IMR-90 (cell line): ENCODE measurements around the gene PROKR2. TPM values are rescaled to one million over a fixed set of nuclear protein-coding genes. Genes with fewer than 3 reads are reported as not detected.

Experiments used
- ATAC-seq: fragments of 200-7000 bp; cut with Tn5 transposase; 2 replicates; pipeline ENCODE4 v1.9.1; 2020; ENCODE audit warnings: low read depth, mild to moderate bottlenecking, moderate library complexity
- BruUV-seq: library from RNA; stranded (reverse); fragments of 400-500 nt; replicated peaks from 2 replicates; lab custom pipeline; 2021; lab: Mats Ljungman, UMichigan
- CTCF ChIA-PET: fragments of 300-600 bp; formaldehyde crosslinking; extraction: SDS; loops from one replicate; lab custom pipeline; 2021; ENCODE audit warnings: antibody characterized with exemption; lab: Yijun Ruan, JAX
- POLR2A ChIA-PET: fragments of 300-600 bp; sonication (Branson Sonifier 250); formaldehyde crosslinking; loops from one replicate; lab custom pipeline; 2022; ENCODE audit warnings: antibody characterized with exemption; ENCODE audit not compliant: unreplicated experiment; lab: Charles Lee
- DNase-seq: peaks from one replicate; pipeline ENCODE4 v3.0.0; 2013
- H2AFZ ChIP-seq: replicated peaks from 2 replicates; pipeline ENCODE3; 2013; ENCODE audit warnings: low read length, mild to moderate bottlenecking; ENCODE audit not compliant: poor library complexity
- H2AK5ac ChIP-seq: 2 replicates; pipeline ENCODE4 v1.6.1; 2013; ENCODE audit warnings: low read depth, low read length, inconsistent platforms
- H2AK9ac ChIP-seq: replicated peaks from 2 replicates; pipeline ENCODE3; 2013; ENCODE audit warnings: mild to moderate bottlenecking, low read depth, low read length, moderate library complexity; ENCODE audit not compliant: poor library complexity
- H2BK120ac ChIP-seq: 2 replicates; pipeline ENCODE4 v1.6.1; 2013; ENCODE audit warnings: low read depth, low read length, inconsistent platforms
- H2BK15ac ChIP-seq: 3 replicates; pipeline ENCODE4 v1.6.1; 2013; ENCODE audit warnings: low read depth, low read length, inconsistent platforms
- H2BK20ac ChIP-seq: 2 replicates; pipeline ENCODE4 v1.6.1; 2013; ENCODE audit warnings: low read depth, mild to moderate bottlenecking, inconsistent platforms, low read length, moderate library complexity
- H2BK5ac ChIP-seq: 2 replicates; pipeline ENCODE4 v1.6.1; 2013; ENCODE audit warnings: mild to moderate bottlenecking, low read depth, low read length, inconsistent platforms; ENCODE audit not compliant: poor library complexity, severe bottlenecking
- H3K14ac ChIP-seq: replicated peaks from 2 replicates; pipeline ENCODE4 v1.6.1; 2013; ENCODE audit warnings: low read depth, low read length, inconsistent platforms
- H3K18ac ChIP-seq: 2 replicates; pipeline ENCODE4 v1.6.1; 2013; ENCODE audit warnings: low read depth, low read length, control low read depth
- H3K23ac ChIP-seq: 2 replicates; pipeline ENCODE4 v1.6.1; 2013; ENCODE audit warnings: low read depth, low read length, inconsistent platforms
- H3K27ac ChIP-seq: 2 replicates; pipeline ENCODE4 v1.5.1; 2013; ENCODE audit warnings: mild to moderate bottlenecking, control low read depth, low read length; ENCODE audit not compliant: insufficient read depth
- H3K27me3 ChIP-seq: 2 replicates; pipeline ENCODE4 v1.6.1; 2013; ENCODE audit warnings: low read length; ENCODE audit not compliant: control insufficient read depth, insufficient read depth
- H3K36me3 ChIP-seq: 2 replicates; pipeline ENCODE4 v1.6.1; 2013; ENCODE audit warnings: low read length, mixed read lengths; ENCODE audit not compliant: control insufficient read depth, insufficient read depth
- H3K4ac ChIP-seq: 2 replicates; pipeline ENCODE4 v1.6.1; 2013; ENCODE audit warnings: low read depth, low read length, inconsistent platforms
- H3K4me1 ChIP-seq: 2 replicates; pipeline ENCODE4 v1.6.1; 2013; ENCODE audit warnings: low read length, mixed read lengths; ENCODE audit not compliant: control insufficient read depth, insufficient read depth
- H3K4me2 ChIP-seq: 2 replicates; pipeline ENCODE4 v1.6.1; 2013; ENCODE audit warnings: low read depth, mild to moderate bottlenecking, control low read depth, low read length, moderate library complexity
- H3K4me3 ChIP-seq: 2 replicates; pipeline ENCODE4 v1.5.1; 2013; ENCODE audit warnings: low read depth, mild to moderate bottlenecking, control low read depth, low read length, moderate library complexity; ENCODE audit not compliant: insufficient read depth
- H3K56ac ChIP-seq: 2 replicates; pipeline ENCODE4 v1.6.1; 2013; ENCODE audit warnings: low read length, inconsistent platforms; ENCODE audit not compliant: insufficient read depth; ENCODE audit errors: extremely low read depth
- H3K79me1 ChIP-seq, 2 experiments: 2 replicates each; pipeline ENCODE4 v1.6.1; 2013; ENCODE audit warnings: low read length in 2 of 2, inconsistent platforms in 1 of 2, low read depth in 1 of 2
- H3K9ac ChIP-seq: 2 replicates; pipeline ENCODE4 v1.6.1; 2013; ENCODE audit warnings: low read depth, low read length, control low read depth
- H3K9me1 ChIP-seq: 2 replicates; pipeline ENCODE4 v1.6.1; 2013; ENCODE audit warnings: low read length, inconsistent platforms; ENCODE audit not compliant: insufficient read depth
- H3K9me3 ChIP-seq: 2 replicates; pipeline ENCODE4 v1.6.1; 2013; ENCODE audit warnings: low read length; ENCODE audit not compliant: control insufficient read depth, insufficient read depth
- H4K20me1 ChIP-seq: 2 replicates; pipeline ENCODE4 v1.6.1; 2013; ENCODE audit warnings: low read length, inconsistent platforms; ENCODE audit not compliant: insufficient read depth
- H4K5ac ChIP-seq: 2 replicates; pipeline ENCODE4 v1.6.1; 2013; ENCODE audit warnings: mild to moderate bottlenecking, low read depth, low read length, control low read depth
- H4K8ac ChIP-seq, 2 experiments: 2 replicates each; pipeline ENCODE4 v1.6.1; 2013; ENCODE audit warnings: low read depth in 2 of 2, low read length in 2 of 2, control low read depth in 1 of 2, inconsistent platforms in 1 of 2
- H4K91ac ChIP-seq: 2 replicates; pipeline ENCODE4 v1.6.1; 2013; ENCODE audit warnings: low read depth, low read length, inconsistent platforms; ENCODE audit not compliant: insufficient read depth
- CHD1 ChIP-seq: IDR thresholded peaks from 2 replicates; pipeline ENCODE4 v1.6.1; 2012; ENCODE audit warnings: low read depth, low read length, improper control_type of control experiment
- ELK1 ChIP-seq: fragments of 150-350 bp; IDR thresholded peaks from 2 replicates; pipeline ENCODE4 v1.6.1; 2016; ENCODE audit warnings: low read depth, mild to moderate bottlenecking, low read length, moderate library complexity, borderline replicate concordance
- FOS ChIP-seq: fragments of 150-350 bp; IDR thresholded peaks from 2 replicates; pipeline ENCODE4 v1.6.1; 2016; ENCODE audit warnings: low read depth, low read length
- MAFK ChIP-seq: IDR thresholded peaks from 2 replicates; pipeline ENCODE4 v1.6.1; 2012; ENCODE audit warnings: low read depth, low read length, improper control_type of control experiment
- MAZ ChIP-seq: IDR thresholded peaks from 2 replicates; pipeline ENCODE4 v1.6.1; 2012; ENCODE audit warnings: low read depth, mild to moderate bottlenecking, low read length, improper control_type of control experiment, moderate library complexity, borderline replicate concordance
- RAD21 ChIP-seq: IDR thresholded peaks from 2 replicates; pipeline ENCODE4 v1.6.1; 2012; ENCODE audit warnings: low read length, improper control_type of control experiment
- RFX5 ChIP-seq: IDR thresholded peaks from 2 replicates; pipeline ENCODE4 v1.8.0; 2012; ENCODE audit warnings: low read depth, mild to moderate bottlenecking, low read length, moderate library complexity
- WGBS, 2 experiments: methylation state at CpG; one replicate each; pipeline versions ENCODE4 v1.1.5 to v1.1.7; 2013; ENCODE audit warnings: missing lambda C conversion rate in 2 of 2; ENCODE audit not compliant: insufficient read length in 1 of 2; ENCODE audit errors: extremely low coverage in 2 of 2; 5-methylcytosine and 5-hydroxymethylcytosine counted together
- dilution Hi-C: fragments of 300-500 bp; cut with HindIII; formaldehyde crosslinking; loops from one replicate; pipeline ENCODE4 v1.14.3; 2018; ENCODE audit warnings: low sequenced_read_pairs; ENCODE audit not compliant: unreplicated experiment
- in situ Hi-C: fragments of 300-500 bp; cut with MboI; formaldehyde crosslinking; loops from 3 replicates; pipeline ENCODE4 v1.14.3; 2019; ENCODE audit warnings: low sequenced_read_pairs, inconsistent platforms, mixed read lengths
- intact Hi-C: fragments of 100-400 bp; cut with micrococcal nuclease; formaldehyde crosslinking; loops from 2 replicates; pipeline ENCODE4 v1.10.0; 2022
- polyA plus RNA-seq, 3 experiments: library from polyadenylated mRNA; depleted of rRNA; stranded (reverse); fragments of >200 nt; gene quantifications; 2 replicates each; pipeline ENCODE4 v1.2.3, GENCODE V29; 2012; ENCODE audit warnings: low replicate concordance in 1 of 3
- total RNA-seq: library from RNA; depleted of rRNA; stranded (reverse); fragments of >200 nt; gene quantifications from 2 replicates; pipeline ENCODE4 v1.2.3, GENCODE V29; 2012
- TF ChIP-seq, protein P1 (sequence below): conservative IDR thresholded peaks from 2 replicates; pipeline ENCODE4 v1.5.1; 2012; ENCODE audit warnings: mild to moderate bottlenecking, low read depth, low read length, improper control_type of control experiment

Gene PROKR2
- total and polyA plus RNA-seq, 2 of the 4 experiments (the other 2 are of a cell fraction), result not detected

- Histone ChIP-seq H4K91ac (no peak overlapping the region), H2BK15ac (no peak overlapping the region), H2BK120ac (no peak overlapping the region), H3K18ac (no peak overlapping the region), H3K79me1 (no peaks in the 10 kb centered on the region), H2AK9ac (no peak overlapping the region), H3K9ac (no peak overlapping the region), H2BK20ac (no peak overlapping the region), H4K8ac (no peak overlapping the region), H2BK5ac (no peak overlapping the region), H4K5ac (no peak overlapping the region), H4K20me1 (no peaks in the 10 kb centered on the region), H3K4me3 (no peak overlapping the region), H3K27ac (no peak overlapping the region), H3K4me2 (no peak overlapping the region), H3K9me3 (no peaks in the 10 kb centered on the region), H3K9me1 (no peaks in the 10 kb centered on the region), H3K36me3 (no peaks in the 10 kb centered on the region), H3K56ac (no peak overlapping the region), H3K14ac (no peak overlapping the region), H2AFZ (no peak overlapping the region), H3K4me1 (no peaks in the 10 kb centered on the region), H3K27me3 (no peaks in the 10 kb centered on the region), H3K23ac (no peak overlapping the region), H2AK5ac (no peak overlapping the region), H3K4ac (no peak overlapping the region)
- no peak for TF ChIP-seq CHD1
- no peak for TF ChIP-seq RAD21
- TF ChIP-seq ELK1, result no peak
- no peak for TF ChIP-seq MAZ
- TF ChIP-seq RFX5, result no peak
- no peak for TF ChIP-seq MAFK
- TF ChIP-seq, protein P1, sequence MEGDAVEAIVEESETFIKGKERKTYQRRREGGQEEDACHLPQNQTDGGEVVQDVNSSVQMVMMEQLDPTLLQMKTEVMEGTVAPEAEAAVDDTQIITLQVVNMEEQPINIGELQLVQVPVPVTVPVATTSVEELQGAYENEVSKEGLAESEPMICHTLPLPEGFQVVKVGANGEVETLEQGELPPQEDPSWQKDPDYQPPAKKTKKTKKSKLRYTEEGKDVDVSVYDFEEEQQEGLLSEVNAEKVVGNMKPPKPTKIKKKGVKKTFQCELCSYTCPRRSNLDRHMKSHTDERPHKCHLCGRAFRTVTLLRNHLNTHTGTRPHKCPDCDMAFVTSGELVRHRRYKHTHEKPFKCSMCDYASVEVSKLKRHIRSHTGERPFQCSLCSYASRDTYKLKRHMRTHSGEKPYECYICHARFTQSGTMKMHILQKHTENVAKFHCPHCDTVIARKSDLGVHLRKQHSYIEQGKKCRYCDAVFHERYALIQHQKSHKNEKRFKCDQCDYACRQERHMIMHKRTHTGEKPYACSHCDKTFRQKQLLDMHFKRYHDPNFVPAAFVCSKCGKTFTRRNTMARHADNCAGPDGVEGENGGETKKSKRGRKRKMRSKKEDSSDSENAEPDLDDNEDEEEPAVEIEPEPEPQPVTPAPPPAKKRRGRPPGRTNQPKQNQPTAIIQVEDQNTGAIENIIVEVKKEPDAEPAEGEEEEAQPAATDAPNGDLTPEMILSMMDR, result no peak
- TF ChIP-seq FOS, result no peak
- dilution Hi-C loops, result no loop called here
- DNase-seq (peak; percentile 1), ATAC-seq (no peak)
- in situ Hi-C loops, result no loop called here
- ChIA-PET POLR2A (no interaction called here), CTCF (no interaction called here)
- no TSS peak for BruUV-seq
- no CpG with 5 or more reads among the region's 4 CpGs for WGBS, 2 experiments
- intact Hi-C loops, result no loop called here
These were observed 32.7 kb upstream of the PROKR2 start for GRCh38 chr20:5349448-5349847.
